Panc1 (cell line): ENCODE results near the gene JADE2. TPM values are rescaled to one million over a fixed set of nuclear protein-coding genes. Genes with fewer than 3 reads are reported as not detected.

Experiments used
- ATAC-seq: fragments of 200-7000 bp; cut with Tn5 transposase; 2 replicates; pipeline ENCODE4 v1.9.1; 2020; ENCODE audit warnings: mild to moderate bottlenecking, moderate library complexity
- BruUV-seq: library from RNA; stranded (reverse); fragments of 400-500 nt; replicated peaks from 2 replicates; lab custom pipeline; 2021; lab: Mats Ljungman, UMichigan
- CTCF ChIA-PET: fragments of 300-600 bp; sonication (Branson Sonifier 250); formaldehyde crosslinking; loops from one replicate; lab custom pipeline; 2022; ENCODE audit warnings: antibody characterized with exemption; lab: Charles Lee
- POLR2A ChIA-PET: fragments of 300-600 bp; sonication (Branson Sonifier 250); formaldehyde crosslinking; loops from one replicate; lab custom pipeline; 2022; ENCODE audit warnings: antibody characterized with exemption; lab: Charles Lee
- DNase-seq: peaks from one replicate; pipeline ENCODE4 v3.0.0-alpha.2; 2010; ENCODE audit warnings: low read depth, low spot score
- H3K27ac ChIP-seq: 2 replicates; pipeline ENCODE4 v1.5.1; 2011; ENCODE audit warnings: mild to moderate bottlenecking, low read length, inconsistent platforms
- H3K27me3 ChIP-seq: fragments of 200-500 bp; sonication (Bioruptor generic); 2 replicates; pipeline ENCODE4 v1.6.0; 2014; ENCODE audit warnings: low read length, inconsistent platforms; ENCODE audit not compliant: control insufficient read depth, insufficient read depth
- H3K36me3 ChIP-seq: fragments of 200-500 bp; sonication (Bioruptor generic); 2 replicates; pipeline ENCODE4 v1.5.1; 2014; ENCODE audit warnings: inconsistent platforms, mild to moderate bottlenecking, low read length, moderate library complexity; ENCODE audit not compliant: control insufficient read depth, insufficient read depth
- H3K4me1 ChIP-seq: 2 replicates; pipeline ENCODE4 v1.5.1; 2011; ENCODE audit warnings: inconsistent platforms, mild to moderate bottlenecking, low read length, moderate library complexity; ENCODE audit not compliant: control insufficient read depth, insufficient read depth
- H3K4me3 ChIP-seq, 2 experiments: 2 replicates each; pipeline ENCODE4 v1.5.1; 2011 to 2012; ENCODE audit warnings: low read depth in 2 of 2, low read length in 2 of 2, mild to moderate bottlenecking in 2 of 2, inconsistent platforms in 1 of 2, moderate library complexity in 1 of 2
- H3K9me3 ChIP-seq: fragments of 200-500 bp; sonication (Bioruptor generic); 2 replicates; pipeline ENCODE4 v1.5.1; 2014; ENCODE audit warnings: low read depth, mild to moderate bottlenecking, inconsistent platforms, low read length, moderate library complexity; ENCODE audit not compliant: control insufficient read depth, insufficient read depth
- CTCF ChIP-seq: fragments of 450-650 bp; IDR thresholded peaks from 2 replicates; pipeline ENCODE4 v1.5.1; 2017; ENCODE audit warnings: mild to moderate bottlenecking
- POLR2AphosphoS5 ChIP-seq: IDR thresholded peaks from 2 replicates; pipeline ENCODE4 v1.6.1; 2012; ENCODE audit warnings: mild to moderate bottlenecking, low read depth, low read length, moderate library complexity
- REST ChIP-seq, 2 experiments: IDR thresholded peaks; 2 replicates each; pipeline ENCODE4 v1.6.1; 2011 to 2012; ENCODE audit warnings: low read depth in 2 of 2, control low read depth in 1 of 2, low read length in 1 of 2, mild to moderate bottlenecking in 1 of 2, moderate library complexity in 1 of 2; ENCODE audit not compliant: insufficient read depth in 1 of 2
- SIN3A ChIP-seq: IDR thresholded peaks from 2 replicates; pipeline ENCODE4 v1.6.1; 2012; ENCODE audit warnings: low read depth, mild to moderate bottlenecking, low read length, moderate library complexity, borderline replicate concordance; ENCODE audit not compliant: insufficient read depth
- TCF7L2 ChIP-seq: IDR thresholded peaks from 2 replicates; pipeline ENCODE4 v1.6.1; 2011; ENCODE audit warnings: mild to moderate bottlenecking, low read depth, low read length, inconsistent platforms
- in situ Hi-C: cut with HindIII; loops from 2 replicates; pipeline ENCODE4 v1.10.0; 2016; ENCODE audit warnings: low sequenced_read_pairs, low pct_unique_long_range_greater_than_20kb
- intact Hi-C: fragments of 100-400 bp; cut with micrococcal nuclease; formaldehyde crosslinking; loops from one replicate; pipeline ENCODE4 v1.10.0; 2022; ENCODE audit not compliant: unreplicated experiment
- total RNA-seq: library from RNA; stranded (reverse); gene quantifications from one replicate; pipeline ENCODE4 v1.2.1, GENCODE V29; 2021; ENCODE audit not compliant: unreplicated experiment

Gene JADE2
- total RNA-seq, 1 experiment from 2014 or later = 80.0 TPM

DNA sequence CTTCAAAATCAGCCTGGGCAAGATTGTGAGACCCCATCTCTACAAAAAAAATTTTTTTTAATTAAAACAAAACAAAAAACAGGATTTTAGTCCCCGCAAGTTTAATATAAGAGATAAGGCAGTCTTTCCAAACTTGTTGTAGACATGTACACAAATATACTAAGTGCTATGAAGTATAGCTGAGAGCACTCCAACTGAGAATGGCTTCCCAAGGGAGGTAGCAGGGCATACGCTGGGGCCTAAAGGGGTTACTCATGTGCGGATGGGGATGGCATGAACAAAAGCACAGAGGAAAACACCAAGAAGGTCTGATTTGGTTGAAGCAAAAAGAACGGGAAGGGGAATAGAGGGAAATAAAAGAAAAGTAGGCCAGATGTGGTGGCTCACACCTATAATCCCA, 86.0 kb downstream of the JADE2 start:
- Histone ChIP-seq H3K36me3 (peaks cover 12% of the 10 kb centered on the region), H3K9me3 (no peaks in the 10 kb centered on the region), H3K27me3 (no peaks in the 10 kb centered on the region), H3K27ac (no peak overlapping the region), H3K4me3 (no peak overlapping the region), H3K4me1 (no peaks in the 10 kb centered on the region)
- in situ Hi-C loops (no loop called here), intact Hi-C loops (no loop called here)
- no TSS peak for BruUV-seq
- ChIA-PET CTCF (no interaction called here), POLR2A (no interaction called here)
- no peak for TF ChIP-seq POLR2AphosphoS5
- no peak for TF ChIP-seq REST (IDR thresholded peaks at IDR 0.05; ENCODE audit: insufficient read depth in 1 of 2, low read depth in 2 of 2, low read length in 1 of 2)
- no peak for TF ChIP-seq CTCF
- TF ChIP-seq TCF7L2 = no peak
- no peak for TF ChIP-seq SIN3A
- ATAC-seq = no peak
- no peak for DNase-seq

GRCh38 chr5:134614450-134615085, 89.1 kb downstream of the JADE2 start:
- no peak for ATAC-seq
- in situ Hi-C loops = no loop called here
- DNase-seq = no peak
- BruUV-seq = no TSS peak
- CTCF ChIA-PET = no interaction called here
- TF ChIP-seq TCF7L2 (no peak), REST (IDR thresholded peaks at IDR 0.05; ENCODE audit: insufficient read depth in 1 of 2, low read depth in 2 of 2, low read length in 1 of 2) (no peak), CTCF (no peak), SIN3A (no peak)
- Histone ChIP-seq H3K9me3 (no peaks in the 10 kb centered on the region), H3K36me3 (peaks cover 4% of the 10 kb centered on the region; the same call in 1 of the 2 replicates), H3K4me1 (no peaks in the 10 kb centered on the region), H3K4me3 (no peak overlapping the region), H3K27ac (no peak overlapping the region), H3K27me3 (no peaks in the 10 kb centered on the region)
- POLR2A ChIA-PET = no interaction called here
- intact Hi-C loops = no loop called here
